HepG2 (cell line): ENCODE data around the gene PEPD. TPM values are rescaled to one million over a fixed set of nuclear protein-coding genes. Genes with fewer than 3 reads are reported as not detected.

Source experiments
- AKNA ChIP-seq: sonication (generic); formaldehyde crosslinking; IDR thresholded peaks from 2 replicates; pipeline ENCODE4 v1.4.0; 2020; ENCODE audit warnings: missing genetic modification reagents, borderline replicate concordance
- IRF1 ChIP-seq: sonication (generic); formaldehyde crosslinking; IDR thresholded peaks from 2 replicates; pipeline ENCODE4 v1.4.0; 2020; ENCODE audit warnings: low read depth, mild to moderate bottlenecking, missing genetic modification reagents
- KDM5B ChIP-seq: sonication (generic); formaldehyde crosslinking; IDR thresholded peaks from 2 replicates; pipeline ENCODE4 v1.4.0; 2020; ENCODE audit warnings: missing genetic modification reagents, mild to moderate bottlenecking, borderline replicate concordance
- MYNN ChIP-seq: sonication (generic); formaldehyde crosslinking; IDR thresholded peaks from 2 replicates; pipeline ENCODE4 v1.4.0; 2020; ENCODE audit warnings: mild to moderate bottlenecking, low read depth, missing genetic modification reagents
- PAXIP1 ChIP-seq: sonication (generic); formaldehyde crosslinking; conservative IDR thresholded peaks from 2 replicates; pipeline ENCODE4 v1.4.0; 2020; ENCODE audit warnings: mild to moderate bottlenecking, missing genetic modification reagents, moderate library complexity
- PRDM4 ChIP-seq: sonication (generic); formaldehyde crosslinking; IDR thresholded peaks from 2 replicates; pipeline ENCODE4 v1.9.0; 2021; ENCODE audit warnings: missing genetic modification reagents, borderline replicate concordance
- SMAD9 ChIP-seq: sonication (generic); formaldehyde crosslinking; IDR thresholded peaks from 2 replicates; pipeline ENCODE4 v1.5.1; 2020; ENCODE audit warnings: mild to moderate bottlenecking, missing genetic modification reagents
- TBP ChIP-seq: sonication (generic); formaldehyde crosslinking; IDR thresholded peaks from 2 replicates; pipeline ENCODE4 v1.5.0; 2020; ENCODE audit warnings: missing genetic modification reagents
- TIGD3 ChIP-seq: sonication (generic); formaldehyde crosslinking; IDR thresholded peaks from 2 replicates; pipeline ENCODE4 v1.5.1; 2020; ENCODE audit warnings: mild to moderate bottlenecking, missing genetic modification reagents, borderline replicate concordance
- ZNF224 ChIP-seq: sonication (generic); formaldehyde crosslinking; IDR thresholded peaks from 2 replicates; pipeline ENCODE4 v1.5.0; 2020; ENCODE audit warnings: mild to moderate bottlenecking, missing genetic modification reagents
- ZNF432 ChIP-seq: sonication (generic); formaldehyde crosslinking; IDR thresholded peaks from 2 replicates; pipeline ENCODE4 v1.5.0; 2020; ENCODE audit warnings: missing genetic modification reagents, mild to moderate bottlenecking, borderline replicate concordance
- polyA plus RNA-seq, 8 experiments: library from polyadenylated mRNA; depleted of rRNA in 3 of 8; stranded (reverse) in 7 of 8; unstranded in 1 of 8; fragments of >200 nt; fragmentation: Illumina TruSeq in 4 of 8; extraction: Trizol in 4 of 8; gene quantifications; 2 replicates each; pipeline versions ENCODE4 v1.2.1 to v1.2.3, GENCODE V29; 2011 to 2016; ENCODE audit warnings: low read depth in 4 of 8, missing spikeins in 1 of 8, mixed read lengths in 1 of 8; ENCODE audit not compliant: insufficient read depth in 1 of 8
- total RNA-seq, 5 experiments: library from RNA; depleted of rRNA; stranded (reverse); fragments of >200 nt; fragmentation: Illumina TruSeq; extraction: Trizol; gene quantifications; 2 replicates each; pipeline ENCODE4 v1.2.3, GENCODE V29; 2016; ENCODE audit warnings: low read depth in 1 of 5

The PEPD gene
- total and polyA plus RNA-seq, 2 of the 13 experiments (the other 11 are each of a cell fraction or from before 2014, with no cell fraction given) = 60.7 to 75.1 TPM

- TF ChIP-seq AKNA (CRISPR knock-in tag) (no peak), KDM5B (CRISPR knock-in tag) (no peak), TIGD3 (CRISPR knock-in tag) (no peak), ZNF432 (CRISPR knock-in tag) (no peak), PAXIP1 (CRISPR knock-in tag) (no peak), IRF1 (CRISPR knock-in tag) (no peak), TBP (CRISPR knock-in tag) (no peak), MYNN (no peak), PRDM4 (CRISPR knock-in tag) (no peak), ZNF224 (no peak), SMAD9 (CRISPR knock-in tag) (no peak)
Measured at GRCh38 chr19:33511346-33511745, 10.2 kb downstream of the PEPD start (continued).
